ENCODE measurements around the gene CHKA. TPM values are rescaled to one million over a fixed set of nuclear protein-coding genes. Genes with fewer than 3 reads are reported as not detected.

The CHKA gene
- total RNA-seq, 4 donors from 2014 or later, result 86.8 to 106 (median 93.1) TPM

DNA sequence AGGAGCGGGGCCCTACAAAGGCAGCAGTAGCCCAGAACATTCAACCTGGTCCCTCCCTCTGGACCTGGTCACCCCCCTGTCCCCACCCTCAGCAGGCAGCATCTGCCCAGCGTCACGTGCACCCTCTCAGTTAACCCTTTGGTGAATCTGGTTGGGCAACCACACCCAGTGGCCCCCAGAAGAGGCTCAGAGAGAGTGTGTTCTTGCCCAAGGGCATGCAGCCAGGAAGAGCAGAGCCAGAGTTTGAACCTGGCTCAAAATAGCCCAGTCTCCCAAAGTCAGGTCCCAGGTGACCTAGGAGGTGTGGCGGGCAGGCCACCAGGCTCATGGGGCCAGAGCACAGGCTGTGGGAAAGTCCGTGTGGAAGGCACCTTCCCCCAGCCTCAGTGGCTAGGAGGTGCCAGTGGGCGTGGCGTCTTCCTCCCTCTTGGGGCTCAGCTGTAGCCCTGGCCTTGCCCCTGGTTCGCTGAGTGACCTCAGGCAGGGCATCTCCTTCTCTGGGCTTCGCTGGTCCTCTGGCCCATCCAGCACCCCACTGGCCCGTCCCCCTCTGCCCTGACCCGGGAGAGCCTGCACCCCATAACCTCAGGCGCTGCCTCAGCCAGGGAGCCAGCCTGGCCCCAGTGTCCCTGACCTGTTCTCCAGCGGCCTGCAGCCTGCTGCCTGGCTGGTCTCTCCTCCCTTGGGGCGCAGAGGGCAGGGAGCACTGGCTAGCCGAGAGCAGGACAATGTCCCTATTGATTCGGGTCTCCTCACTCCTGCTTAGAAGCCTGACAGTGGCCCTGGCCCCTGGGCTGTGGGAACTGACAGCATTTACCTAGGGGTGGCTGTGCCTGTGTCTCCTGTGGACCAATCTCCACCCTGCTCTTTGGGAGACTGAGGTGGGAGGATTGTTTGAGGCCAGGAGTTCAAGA lies 104.0 kb downstream of the CHKA start:
- no peak for DNase-seq
- WGBS, 2 donors, result 53 to 67% methylated on average over 6 to 14 of the region's 16 CpGs
- Histone ChIP-seq H3K4me3 (replicated peaks in 1 of 3) (no peak overlapping the region), H3K36me3 (no peaks in the 10 kb centered on the region), H3K4me1 (peaks cover 0 to 33% of the 10 kb centered on the region in 2 donors), H3K9me3 (no peaks in the 10 kb centered on the region), H3K27ac (no peak overlapping the region), H3K27me3 (no peaks in the 10 kb centered on the region)
- intact Hi-C loops (cut with DNase I), result no loop called here
- TF ChIP-seq POLR2A (IDR thresholded peaks at IDR 0.05), result no peak

DNA sequence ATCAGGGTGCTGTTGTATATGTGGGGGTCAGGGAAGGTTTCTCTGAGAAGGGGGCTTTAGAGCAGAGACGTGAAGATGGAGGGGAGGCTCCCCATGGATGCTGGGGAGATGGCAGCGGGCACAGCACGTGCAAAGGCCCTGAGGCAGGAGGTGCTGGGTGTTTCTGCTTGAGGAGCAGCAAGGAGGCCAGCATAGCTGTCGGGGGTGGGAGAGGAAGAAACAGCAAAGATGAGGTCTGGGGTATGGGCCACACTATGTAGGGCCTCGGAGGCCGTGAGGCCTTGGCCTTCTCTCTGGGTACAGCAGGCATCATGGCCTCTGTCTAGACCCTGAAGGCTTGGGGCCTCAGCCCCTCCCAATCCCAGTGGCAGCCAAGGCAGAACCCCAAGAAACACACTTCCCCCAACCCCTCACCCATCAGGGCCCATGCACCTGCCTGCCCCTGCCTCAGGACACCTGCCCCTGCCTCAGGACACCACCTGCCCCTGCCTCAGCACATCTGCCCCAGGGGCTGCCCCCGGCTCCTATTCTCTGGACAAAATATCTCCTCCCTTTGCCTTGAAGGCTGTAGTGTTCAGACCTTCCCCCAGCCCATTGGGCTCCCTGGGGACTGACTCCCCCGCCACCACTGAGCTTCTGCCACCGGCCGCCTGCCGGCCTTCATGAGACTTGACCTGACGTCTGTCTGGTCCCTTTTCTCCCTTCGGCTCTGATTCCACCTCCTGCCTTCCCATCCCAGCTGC lies 104.9 kb downstream of the CHKA start:
- Histone ChIP-seq H3K4me3 (replicated peaks in 1 of 3) (no peak overlapping the region), H3K27me3 (no peaks in the 10 kb centered on the region), H3K9me3 (no peaks in the 10 kb centered on the region), H3K27ac (no peak overlapping the region), H3K36me3 (no peaks in the 10 kb centered on the region), H3K4me1 (peaks cover 0 to 41% of the 10 kb centered on the region in 2 donors)
- DNase-seq, result no peak
- 75 to 78% methylated on average over 13 of the region's 13 CpGs for WGBS, 2 donors
- intact Hi-C loops (cut with DNase I), result no loop called here
- TF ChIP-seq POLR2A (IDR thresholded peaks at IDR 0.05), result no peak
- TF ChIP-seq, protein P1, sequence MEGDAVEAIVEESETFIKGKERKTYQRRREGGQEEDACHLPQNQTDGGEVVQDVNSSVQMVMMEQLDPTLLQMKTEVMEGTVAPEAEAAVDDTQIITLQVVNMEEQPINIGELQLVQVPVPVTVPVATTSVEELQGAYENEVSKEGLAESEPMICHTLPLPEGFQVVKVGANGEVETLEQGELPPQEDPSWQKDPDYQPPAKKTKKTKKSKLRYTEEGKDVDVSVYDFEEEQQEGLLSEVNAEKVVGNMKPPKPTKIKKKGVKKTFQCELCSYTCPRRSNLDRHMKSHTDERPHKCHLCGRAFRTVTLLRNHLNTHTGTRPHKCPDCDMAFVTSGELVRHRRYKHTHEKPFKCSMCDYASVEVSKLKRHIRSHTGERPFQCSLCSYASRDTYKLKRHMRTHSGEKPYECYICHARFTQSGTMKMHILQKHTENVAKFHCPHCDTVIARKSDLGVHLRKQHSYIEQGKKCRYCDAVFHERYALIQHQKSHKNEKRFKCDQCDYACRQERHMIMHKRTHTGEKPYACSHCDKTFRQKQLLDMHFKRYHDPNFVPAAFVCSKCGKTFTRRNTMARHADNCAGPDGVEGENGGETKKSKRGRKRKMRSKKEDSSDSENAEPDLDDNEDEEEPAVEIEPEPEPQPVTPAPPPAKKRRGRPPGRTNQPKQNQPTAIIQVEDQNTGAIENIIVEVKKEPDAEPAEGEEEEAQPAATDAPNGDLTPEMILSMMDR (IDR thresholded peaks at IDR 0.05), result no peak

- 93 to 95% methylated on average over 8 of the region's 8 CpGs for WGBS, 2 donors
- H3K4me1 ChIP-seq, result peaks cover 5 to 50% of the 10 kb centered on the region in 2 donors
- intact Hi-C loops (cut with DNase I), result no loop called here
- no peaks in the 10 kb centered on the region for H3K36me3 ChIP-seq
- no peak overlapping the region for H3K27ac ChIP-seq
- no peaks in the 10 kb centered on the region for H3K27me3 ChIP-seq
- H3K4me3 ChIP-seq (replicated peaks in 1 of 3), result no peak overlapping the region
- DNase-seq, result no peak
- H3K9me3 ChIP-seq, result no peaks in the 10 kb centered on the region
- TF ChIP-seq, protein P1 (IDR thresholded peaks at IDR 0.05), result no peak
- no peak for TF ChIP-seq POLR2A (IDR thresholded peaks at IDR 0.05)
Observed at GRCh38 chr11:68015467-68015866, 105.7 kb downstream of the CHKA start.

DNA sequence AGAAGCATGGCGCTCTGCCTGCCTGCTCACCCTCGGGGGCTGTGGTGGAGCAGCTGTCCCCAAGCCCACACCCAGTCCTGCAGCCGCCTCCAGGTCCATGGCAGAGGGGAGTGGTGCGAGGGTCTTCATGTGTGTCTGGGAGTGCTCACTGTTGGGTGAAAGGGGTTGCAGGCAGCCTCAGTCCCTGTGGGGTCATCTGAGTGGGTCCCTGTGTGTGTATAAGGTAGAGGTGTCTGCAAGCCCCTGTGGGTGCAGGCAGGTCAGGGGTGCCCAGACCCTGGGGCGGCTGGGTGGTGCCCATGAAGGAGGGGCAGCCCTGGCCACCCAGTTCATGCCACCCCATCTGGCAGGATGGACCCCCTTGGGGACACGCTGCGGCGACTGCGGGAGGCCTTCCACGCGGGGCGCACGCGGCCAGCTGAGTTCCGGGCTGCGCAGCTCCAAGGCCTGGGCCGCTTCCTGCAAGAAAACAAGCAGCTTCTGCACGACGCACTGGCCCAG lies 106.2 kb downstream of the CHKA start:
- no peak for TF ChIP-seq POLR2A (IDR thresholded peaks at IDR 0.05)
- TF ChIP-seq, protein P1 (IDR thresholded peaks at IDR 0.05), result no peak
- Histone ChIP-seq H3K9me3 (no peaks in the 10 kb centered on the region), H3K4me3 (replicated peaks in 1 of 3) (no peak overlapping the region), H3K4me1 (peaks cover 8 to 54% of the 10 kb centered on the region in 2 donors), H3K36me3 (no peaks in the 10 kb centered on the region), H3K27ac (peak overlapping the region in 1 of 3 donors; percentile 94), H3K27me3 (no peaks in the 10 kb centered on the region)
- intact Hi-C loops (cut with DNase I), result no loop called here
- DNase-seq, result no peak
- 87 to 98% methylated on average over 7 to 15 of the region's 19 CpGs for WGBS, 2 donors

- no peaks in the 10 kb centered on the region for H3K36me3 ChIP-seq
- H3K4me1 ChIP-seq, result peaks cover 12 to 61% of the 10 kb centered on the region in 2 donors
- peak overlapping the region in 1 of 3 donors; percentile 94 for H3K27ac ChIP-seq
- TF ChIP-seq POLR2A (IDR thresholded peaks at IDR 0.05), result no peak
- TF ChIP-seq, protein P1 (IDR thresholded peaks at IDR 0.05), result no peak
- WGBS, 2 donors, result 29 to 34% methylated on average over 10 of the region's 16 CpGs
- intact Hi-C loops (cut with DNase I), result no loop called here
- H3K27me3 ChIP-seq, result no peaks in the 10 kb centered on the region
- no peak overlapping the region for H3K4me3 ChIP-seq (replicated peaks in 1 of 3)
- peak; percentile 47 to 54 for DNase-seq
- H3K9me3 ChIP-seq, result no peaks in the 10 kb centered on the region
Observed at GRCh38 chr11:68014157-68014946, 106.8 kb downstream of the CHKA start.

Measured in thyroid gland (tissue), 4 donors.